Measurements from ENCODE around the gene HOXA10.

Gene HOXA10

GRCh38 chr7:27156508-27156898, 17.6 kb downstream of the HOXA10 start, which contains the start of gene HOXA7:
TSS of gene HOXA7 (minus strand) at chr7:27156675. CDS start at chr7:27156545, 130 bp downstream.
- ChIA-PET CTCF (interaction anchor here (1.0 to 1.3 kb wide), 2 partner anchors 300 to 787 kb away, joined by 3 to 5 read pairs; no protein-coding TSS in a partner anchor), POLR2A (no interaction called here)
- TF ChIP-seq CTCF (IDR thresholded peaks at IDR 0.05; ENCODE audit: control extremely low read depth, extremely low read depth, low read depth, missing control alignments): no peak
- no peak for DNase-seq (ENCODE audit: extremely low spot score)

- DNase-seq (ENCODE audit: extremely low spot score): no peak
- no peak for TF ChIP-seq CTCF (IDR thresholded peaks at IDR 0.05; ENCODE audit: control extremely low read depth, extremely low read depth, low read depth, missing control alignments)
- ChIA-PET POLR2A (no interaction called here), CTCF (no interaction called here)
Observed at GRCh38 chr7:27155816-27156507, 18.2 kb downstream of the HOXA10 start.

- no peak for DNase-seq (ENCODE audit: extremely low spot score)
- TF ChIP-seq CTCF (IDR thresholded peaks at IDR 0.05; ENCODE audit: control extremely low read depth, extremely low read depth, low read depth, missing control alignments): no peak
- ChIA-PET CTCF (no interaction called here), POLR2A (no interaction called here)
Observed at GRCh38 chr7:27154901-27155815, 19.0 kb downstream of the HOXA10 start.

- DNase-seq (ENCODE audit: extremely low spot score): no peak
- ChIA-PET CTCF (interaction anchor here (1.0 kb wide), 1 partner anchor 11 kb away, joined by 4 read pairs; the partner anchor contains the start of gene HOXA5), POLR2A (no interaction called here)
- TF ChIP-seq CTCF (IDR thresholded peaks at IDR 0.05; ENCODE audit: control extremely low read depth, extremely low read depth, low read depth, missing control alignments): no peak
Observed at GRCh38 chr7:27154369-27154768, 19.8 kb downstream of the HOXA10 start.

GRCh38 chr7:27153526-27153925, 20.6 kb downstream of the HOXA10 start:
- CTCF ChIA-PET: interaction anchor here (1.0 to 5.8 kb wide), 2 partner anchors 8 to 11 kb away, joined by 4 to 59 read pairs; partner anchors contain the start of gene HOXA5
- POLR2A ChIA-PET: no interaction called here
- no peak for DNase-seq (ENCODE audit: extremely low spot score)
- TF ChIP-seq CTCF (IDR thresholded peaks at IDR 0.05; ENCODE audit: control extremely low read depth, extremely low read depth, low read depth, missing control alignments): no peak

- POLR2A ChIA-PET: no interaction called here
- DNase-seq (ENCODE audit: extremely low spot score): no peak
- CTCF ChIA-PET: interaction anchor here (0.8 to 5.8 kb wide), 3 partner anchors 9 to 495 kb away, joined by 3 to 59 read pairs (median 3); no protein-coding TSS in a partner anchor
- no peak for TF ChIP-seq CTCF (IDR thresholded peaks at IDR 0.05; ENCODE audit: control extremely low read depth, extremely low read depth, low read depth, missing control alignments)
Observed at GRCh38 chr7:27152816-27153442, 21.2 kb downstream of the HOXA10 start.

All from GM10248 (cell line).